ENCODE results near the gene TOP3B. TPM values are rescaled to one million over a fixed set of nuclear protein-coding genes. Genes with fewer than 3 reads are reported as not detected.

TOP3B gene
- total RNA-seq, 1 experiment from 2014 or later = 29.1 TPM

- CTCF ChIA-PET = no interaction called here
- DNase-seq (ENCODE audit: low read depth, low spot score) = no peak
- intact Hi-C loops (cut with micrococcal nuclease; ENCODE audit: unreplicated experiment) (no loop called here), in situ Hi-C loops (cut with HindIII; ENCODE audit: low pct_unique_long_range_greater_than_20kb, low sequenced_read_pairs) (no loop called here)
- Histone ChIP-seq H3K36me3 (ENCODE audit: control insufficient read depth, insufficient read depth, low read length) (no peaks in the 10 kb centered on the region), H3K9me3 (ENCODE audit: control insufficient read depth, insufficient read depth, low read depth, low read length) (no peaks in the 10 kb centered on the region), H3K27me3 (ENCODE audit: control insufficient read depth, insufficient read depth, low read length) (no peaks in the 10 kb centered on the region), H3K27ac (ENCODE audit: low read length) (no peak overlapping the region), H3K4me3 (ENCODE audit: low read depth in 2 of 2, low read length in 2 of 2) (no peak overlapping the region), H3K4me1 (ENCODE audit: control insufficient read depth, insufficient read depth, low read length) (no peaks in the 10 kb centered on the region)
- POLR2A ChIA-PET = no interaction called here
- BruUV-seq (replicated peaks) = no TSS peak
- TF ChIP-seq TCF7L2 (IDR thresholded peaks at IDR 0.05; ENCODE audit: low read depth, low read length) (no peak), POLR2AphosphoS5 (IDR thresholded peaks at IDR 0.05; ENCODE audit: low read depth, low read length) (no peak), REST (IDR thresholded peaks at IDR 0.05; ENCODE audit: insufficient read depth in 1 of 2, low read depth in 2 of 2, low read length in 1 of 2) (no peak), SIN3A (IDR thresholded peaks at IDR 0.05; ENCODE audit: borderline replicate concordance, insufficient read depth, low read depth, low read length) (no peak)
- TF ChIP-seq, protein P1, sequence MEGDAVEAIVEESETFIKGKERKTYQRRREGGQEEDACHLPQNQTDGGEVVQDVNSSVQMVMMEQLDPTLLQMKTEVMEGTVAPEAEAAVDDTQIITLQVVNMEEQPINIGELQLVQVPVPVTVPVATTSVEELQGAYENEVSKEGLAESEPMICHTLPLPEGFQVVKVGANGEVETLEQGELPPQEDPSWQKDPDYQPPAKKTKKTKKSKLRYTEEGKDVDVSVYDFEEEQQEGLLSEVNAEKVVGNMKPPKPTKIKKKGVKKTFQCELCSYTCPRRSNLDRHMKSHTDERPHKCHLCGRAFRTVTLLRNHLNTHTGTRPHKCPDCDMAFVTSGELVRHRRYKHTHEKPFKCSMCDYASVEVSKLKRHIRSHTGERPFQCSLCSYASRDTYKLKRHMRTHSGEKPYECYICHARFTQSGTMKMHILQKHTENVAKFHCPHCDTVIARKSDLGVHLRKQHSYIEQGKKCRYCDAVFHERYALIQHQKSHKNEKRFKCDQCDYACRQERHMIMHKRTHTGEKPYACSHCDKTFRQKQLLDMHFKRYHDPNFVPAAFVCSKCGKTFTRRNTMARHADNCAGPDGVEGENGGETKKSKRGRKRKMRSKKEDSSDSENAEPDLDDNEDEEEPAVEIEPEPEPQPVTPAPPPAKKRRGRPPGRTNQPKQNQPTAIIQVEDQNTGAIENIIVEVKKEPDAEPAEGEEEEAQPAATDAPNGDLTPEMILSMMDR (IDR thresholded peaks at IDR 0.05) = no peak
- no peak for ATAC-seq
Measured at GRCh38 chr22:21961127-21961867, 21.3 kb downstream of the TOP3B start.

DNA sequence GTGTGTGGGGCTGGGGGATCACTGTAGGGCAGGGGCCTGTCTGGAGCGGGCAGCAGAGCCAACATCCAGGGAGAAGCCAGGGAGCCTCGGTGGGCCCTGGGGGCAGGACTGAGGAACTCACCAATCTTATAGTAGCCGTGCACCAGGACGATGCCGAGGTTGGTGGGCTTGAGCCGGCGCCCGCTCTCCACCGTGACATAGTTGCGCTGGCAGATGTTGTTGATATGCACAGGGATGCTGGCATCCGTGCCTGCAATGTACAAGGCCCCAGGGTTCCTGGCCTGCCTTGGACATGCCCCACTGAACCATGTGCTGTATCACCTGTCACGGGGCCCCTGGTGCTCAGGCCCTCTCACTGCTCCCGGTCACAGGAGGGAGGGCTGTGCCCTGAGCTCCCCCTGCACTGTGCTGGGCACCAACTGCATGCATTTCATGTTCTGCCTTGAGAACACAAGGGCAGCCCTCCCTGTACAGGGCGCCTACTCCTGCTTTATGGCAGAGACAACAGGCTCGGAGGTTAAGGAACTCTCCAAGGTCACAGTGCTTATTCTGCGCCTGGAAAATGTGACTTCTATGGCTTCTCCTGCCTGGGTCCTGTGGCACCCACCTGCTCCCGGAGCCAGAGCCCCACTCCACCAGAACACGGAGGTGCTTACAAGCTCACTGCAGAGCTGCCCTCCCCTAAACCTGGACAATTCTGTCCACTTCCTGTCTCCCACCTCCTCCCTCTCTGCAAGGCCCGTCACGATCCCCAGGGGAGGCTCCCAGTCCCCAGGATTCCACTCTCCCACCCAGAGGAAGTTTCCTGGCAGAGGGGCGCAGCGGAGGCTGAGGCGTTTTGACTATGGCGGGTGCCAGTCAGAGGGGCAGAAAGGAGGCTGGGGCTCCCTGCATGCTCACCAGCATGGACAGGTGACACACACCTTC, 22.1 kb downstream of the TOP3B start:
- Histone ChIP-seq H3K27me3 (ENCODE audit: control insufficient read depth, insufficient read depth, low read length) (no peaks in the 10 kb centered on the region), H3K27ac (ENCODE audit: low read length) (no peak overlapping the region), H3K4me1 (ENCODE audit: control insufficient read depth, insufficient read depth, low read length) (no peaks in the 10 kb centered on the region), H3K4me3 (ENCODE audit: low read depth in 2 of 2, low read length in 2 of 2) (no peak overlapping the region), H3K36me3 (ENCODE audit: control insufficient read depth, insufficient read depth, low read length) (no peaks in the 10 kb centered on the region), H3K9me3 (ENCODE audit: control insufficient read depth, insufficient read depth, low read depth, low read length) (no peaks in the 10 kb centered on the region)
- ChIA-PET CTCF (no interaction called here), POLR2A (no interaction called here)
- in situ Hi-C loops (cut with HindIII; ENCODE audit: low pct_unique_long_range_greater_than_20kb, low sequenced_read_pairs) = no loop called here
- DNase-seq (ENCODE audit: low read depth, low spot score) = no peak
- ATAC-seq = no peak
- TF ChIP-seq SIN3A (IDR thresholded peaks at IDR 0.05; ENCODE audit: borderline replicate concordance, insufficient read depth, low read depth, low read length) = no peak
- TF ChIP-seq REST (IDR thresholded peaks at IDR 0.05; ENCODE audit: insufficient read depth in 1 of 2, low read depth in 2 of 2, low read length in 1 of 2) = no peak
- TF ChIP-seq POLR2AphosphoS5 (IDR thresholded peaks at IDR 0.05; ENCODE audit: low read depth, low read length) = no peak
- TF ChIP-seq TCF7L2 (IDR thresholded peaks at IDR 0.05; ENCODE audit: low read depth, low read length) = no peak
- TF ChIP-seq, protein P1 (IDR thresholded peaks at IDR 0.05) = no peak
- no TSS peak for BruUV-seq (replicated peaks)
- intact Hi-C loops (cut with micrococcal nuclease; ENCODE audit: unreplicated experiment) = no loop called here
